LNCaP clone FGC (cell line): ENCODE data around the gene EFNB3.

ENCODE experiments used
- DNase-seq: peaks from one replicate; pipeline ENCODE4 v3.0.0-alpha.2; 2011; ENCODE audit warnings: low read depth
- H3K4me3 ChIP-seq: 2 replicates; pipeline ENCODE4 v1.5.1; 2011; ENCODE audit warnings: mild to moderate bottlenecking, low read depth, low read length, control low read depth
- CTCF ChIP-seq: IDR thresholded peaks from 2 replicates; pipeline ENCODE4 v1.5.1; 2012; ENCODE audit warnings: mild to moderate bottlenecking; ENCODE audit not compliant: control insufficient read depth, insufficient read depth; ENCODE audit errors: extremely low read depth

EFNB3 gene

GRCh38 chr17:7742729-7743128, 37.7 kb downstream of the EFNB3 start:
- TF ChIP-seq CTCF, result no peak
- DNase-seq, result no peak
- H3K4me3 ChIP-seq, result no peak overlapping the region

- no peak for TF ChIP-seq CTCF
- H3K4me3 ChIP-seq, result no peak overlapping the region
- DNase-seq, result no peak
Measured at GRCh38 chr17:7744416-7744815, 39.4 kb downstream of the EFNB3 start.

- no peak for DNase-seq
- no peak overlapping the region for H3K4me3 ChIP-seq
- TF ChIP-seq CTCF, result no peak
Measured at GRCh38 chr17:7745748-7746470, 40.9 kb downstream of the EFNB3 start.

- TF ChIP-seq CTCF, result no peak
- no peak for DNase-seq
- no peak overlapping the region for H3K4me3 ChIP-seq
Measured at GRCh38 chr17:7747635-7748071, 42.7 kb downstream of the EFNB3 start.

GRCh38 chr17:7748076-7748775, 43.2 kb downstream of the EFNB3 start:
- no peak for TF ChIP-seq CTCF
- no peak overlapping the region for H3K4me3 ChIP-seq
- DNase-seq, result no peak

- no peak for TF ChIP-seq CTCF
- DNase-seq, result no peak
- no peak overlapping the region for H3K4me3 ChIP-seq
Measured at GRCh38 chr17:7750321-7750821, 45.4 kb downstream of the EFNB3 start.
